ENCODE data around the gene PRPF6. TPM values are rescaled to one million over a fixed set of nuclear protein-coding genes. Genes with fewer than 3 reads are reported as not detected.
"Not testable (repeated sequence)": the region's sequence is repeated elsewhere in the genome, so short reads cannot be mapped to it uniquely, and the experiment has no call there.

PRPF6 gene
- total RNA-seq, 1 donor from 2014 or later = 52.6 TPM

- no peaks in the 10 kb centered on the region for H3K36me3 ChIP-seq (ENCODE audit: insufficient read depth, low read length)
- Mint-ChIP-seq H3K4me1 (ENCODE audit: low read depth, unreplicated experiment) (peaks cover 12% of the 10 kb centered on the region), H3K4me3 (ENCODE audit: unreplicated experiment) (peak overlapping the region; percentile 54), H3K36me3 (ENCODE audit: low read depth, unreplicated experiment) (peaks cover 2% of the 10 kb centered on the region), H3K27ac (ENCODE audit: unreplicated experiment) (no peak overlapping the region), H3K9me3 (ENCODE audit: unreplicated experiment) (no peaks in the 10 kb centered on the region), H3K27me3 (ENCODE audit: low read depth, unreplicated experiment) (no peaks in the 10 kb centered on the region)
- H3K4me2 ChIP-seq (ENCODE audit: low read length) = no peak overlapping the region
- H3K9me3 ChIP-seq (ENCODE audit: insufficient read depth, low read depth, low read length) = peaks cover 2% of the 10 kb centered on the region
- no peak overlapping the region for H2AFZ ChIP-seq (ENCODE audit: low read depth, low read length)
- no peaks in the 10 kb centered on the region for H3K27me3 ChIP-seq (ENCODE audit: insufficient read depth, low read length)
- peaks cover 26% of the 10 kb centered on the region for H3K79me2 ChIP-seq (ENCODE audit: insufficient read depth, low read length)
- H3K4me3 ChIP-seq (ENCODE audit: insufficient read depth, low read depth, low read length) = no peak overlapping the region
- peaks cover 12% of the 10 kb centered on the region for H3K4me1 ChIP-seq (ENCODE audit: insufficient read depth, low read length)
- H3K27ac ChIP-seq (ENCODE audit: low read depth, low read length) = no peak overlapping the region
- FAIRE-seq (no peak), DNase-seq (ENCODE audit: low read depth) (no peak)
- peaks cover 19% of the 10 kb centered on the region for H4K20me1 ChIP-seq (ENCODE audit: insufficient read depth, low read length)
- TF ChIP-seq CTCF (IDR thresholded peaks at IDR 0.05; ENCODE audit: insufficient read depth, low read depth, low read length) (no peak), EZH2 (IDR thresholded peaks at IDR 0.05; ENCODE audit: insufficient read depth, low read length) (no peak)
- H3K9ac ChIP-seq (ENCODE audit: low read length) = no peak overlapping the region
These were observed 22.5 kb upstream of the PRPF6 start for GRCh38 chr20:63958471-63958870.

GRCh38 chr20:63958964-63959698 lies 21.8 kb upstream of the PRPF6 start:
- H3K4me1 ChIP-seq (ENCODE audit: insufficient read depth, low read length) = peaks cover 12% of the 10 kb centered on the region
- H3K27me3 Mint-ChIP-seq (ENCODE audit: low read depth, unreplicated experiment) = no peaks in the 10 kb centered on the region
- H3K4me3 ChIP-seq (ENCODE audit: insufficient read depth, low read depth, low read length) = no peak overlapping the region
- FAIRE-seq (no peak), DNase-seq (ENCODE audit: low read depth) (no peak)
- H3K4me3 Mint-ChIP-seq (ENCODE audit: unreplicated experiment) = no peak overlapping the region
- peak overlapping the region; percentile 41 for H3K27ac Mint-ChIP-seq (ENCODE audit: unreplicated experiment)
- peaks cover 2% of the 10 kb centered on the region for H3K36me3 Mint-ChIP-seq (ENCODE audit: low read depth, unreplicated experiment)
- H3K9me3 Mint-ChIP-seq (ENCODE audit: unreplicated experiment) = no peaks in the 10 kb centered on the region
- no peak for TF ChIP-seq EZH2 (IDR thresholded peaks at IDR 0.05; ENCODE audit: insufficient read depth, low read length)
- TF ChIP-seq CTCF (IDR thresholded peaks at IDR 0.05; ENCODE audit: insufficient read depth, low read depth, low read length) = no peak
- no peak overlapping the region for H3K9ac ChIP-seq (ENCODE audit: low read length)
- no peak overlapping the region for H2AFZ ChIP-seq (ENCODE audit: low read depth, low read length)
- peaks cover 20% of the 10 kb centered on the region for H3K79me2 ChIP-seq (ENCODE audit: insufficient read depth, low read length)
- peaks cover 3% of the 10 kb centered on the region for H3K36me3 ChIP-seq (ENCODE audit: insufficient read depth, low read length)
- peaks cover 12% of the 10 kb centered on the region for H4K20me1 ChIP-seq (ENCODE audit: insufficient read depth, low read length)
- H3K9me3 ChIP-seq (ENCODE audit: insufficient read depth, low read depth, low read length) = peaks cover 8% of the 10 kb centered on the region
- H3K4me2 ChIP-seq (ENCODE audit: low read length) = no peak overlapping the region
- H3K27me3 ChIP-seq (ENCODE audit: insufficient read depth, low read length) = no peaks in the 10 kb centered on the region
- H3K27ac ChIP-seq (ENCODE audit: low read depth, low read length) = no peak overlapping the region
- H3K4me1 Mint-ChIP-seq (ENCODE audit: low read depth, unreplicated experiment) = peaks cover 6% of the 10 kb centered on the region

- no peak overlapping the region for H3K4me2 ChIP-seq (ENCODE audit: low read length)
- TF ChIP-seq EZH2 (IDR thresholded peaks at IDR 0.05; ENCODE audit: insufficient read depth, low read length) = no peak
- no peak for TF ChIP-seq CTCF (IDR thresholded peaks at IDR 0.05; ENCODE audit: insufficient read depth, low read depth, low read length)
- peaks cover 12% of the 10 kb centered on the region for H3K4me1 ChIP-seq (ENCODE audit: insufficient read depth, low read length)
- H3K9ac ChIP-seq (ENCODE audit: low read length) = no peak overlapping the region
- peaks cover 7% of the 10 kb centered on the region for H4K20me1 ChIP-seq (ENCODE audit: insufficient read depth, low read length)
- H2AFZ ChIP-seq (ENCODE audit: low read depth, low read length) = no peak overlapping the region
- no peaks in the 10 kb centered on the region for H3K27me3 ChIP-seq (ENCODE audit: insufficient read depth, low read length)
- no peak overlapping the region for H3K4me3 Mint-ChIP-seq (ENCODE audit: unreplicated experiment)
- no peaks in the 10 kb centered on the region for H3K9me3 Mint-ChIP-seq (ENCODE audit: unreplicated experiment)
- H3K36me3 Mint-ChIP-seq (ENCODE audit: low read depth, unreplicated experiment) = peaks cover 2% of the 10 kb centered on the region
- peaks cover under 1% of the 10 kb centered on the region for H3K4me1 Mint-ChIP-seq (ENCODE audit: low read depth, unreplicated experiment)
- peaks cover 5% of the 10 kb centered on the region for H3K36me3 ChIP-seq (ENCODE audit: insufficient read depth, low read length)
- no peak overlapping the region for H3K27ac Mint-ChIP-seq (ENCODE audit: unreplicated experiment)
- peaks cover 14% of the 10 kb centered on the region for H3K9me3 ChIP-seq (ENCODE audit: insufficient read depth, low read depth, low read length)
- FAIRE-seq (no peak), DNase-seq (ENCODE audit: low read depth) (no peak)
- no peak overlapping the region for H3K27ac ChIP-seq (ENCODE audit: low read depth, low read length)
- no peaks in the 10 kb centered on the region for H3K27me3 Mint-ChIP-seq (ENCODE audit: low read depth, unreplicated experiment)
- H3K4me3 ChIP-seq (ENCODE audit: insufficient read depth, low read depth, low read length) = no peak overlapping the region
- H3K79me2 ChIP-seq (ENCODE audit: insufficient read depth, low read length) = peaks cover 14% of the 10 kb centered on the region
These were observed 21.2 kb upstream of the PRPF6 start for GRCh38 chr20:63959699-63960075.

GRCh38 chr20:63960654-63961621 lies 20.0 kb upstream of the PRPF6 start:
- not testable (repeated sequence) for H3K36me3 Mint-ChIP-seq (ENCODE audit: low read depth, unreplicated experiment)

More at GRCh38 chr20:63960654-63961621, 20.0 kb upstream of the PRPF6 start:
- H4K20me1 ChIP-seq (ENCODE audit: insufficient read depth, low read length); H3K4me3 ChIP-seq (ENCODE audit: insufficient read depth, low read depth, low read length); H3K9me3 Mint-ChIP-seq (ENCODE audit: unreplicated experiment); H3K27ac Mint-ChIP-seq (ENCODE audit: unreplicated experiment); H2AFZ ChIP-seq (ENCODE audit: low read depth, low read length); H3K27ac ChIP-seq (ENCODE audit: low read depth, low read length); H3K79me2 ChIP-seq (ENCODE audit: insufficient read depth, low read length); H3K4me3 Mint-ChIP-seq (ENCODE audit: unreplicated experiment); H3K4me1 Mint-ChIP-seq (ENCODE audit: low read depth, unreplicated experiment); H3K27me3 Mint-ChIP-seq (ENCODE audit: low read depth, unreplicated experiment); H3K36me3 ChIP-seq (ENCODE audit: insufficient read depth, low read length); FAIRE-seq; H3K9ac ChIP-seq (ENCODE audit: low read length); H3K27me3 ChIP-seq (ENCODE audit: insufficient read depth, low read length); H3K4me2 ChIP-seq (ENCODE audit: low read length); DNase-seq (ENCODE audit: low read depth): not testable (repeated sequence)
- H3K9me3 ChIP-seq (ENCODE audit: insufficient read depth, low read depth, low read length) = peaks cover 15% of the 10 kb centered on the region
- H3K4me1 ChIP-seq (ENCODE audit: insufficient read depth, low read length) = peaks cover 10% of the 10 kb centered on the region
